GM19328 (cell line): Measurements from ENCODE around the gene PRTN3.
"Not testable (repeated sequence)": the region's sequence is repeated elsewhere in the genome, so short reads cannot be mapped to it uniquely, and the experiment has no call there.

ENCODE experiments used
- ATAC-seq: cut with Tn5 transposase; IDR thresholded peaks from one replicate; pipeline ENCODE4 v1.9.1; 2021; ENCODE audit warnings: mild to moderate bottlenecking, moderate library complexity; ENCODE audit not compliant: unreplicated experiment

Gene PRTN3

GRCh38 chr19:843180-843835 is 2.5 kb downstream of the PRTN3 start:
- no peak for ATAC-seq

- ATAC-seq, result no peak
Measured at GRCh38 chr19:843836-844545, 3.2 kb downstream of the PRTN3 start.

GRCh38 chr19:844546-844971 is 3.8 kb downstream of the PRTN3 start:
- no peak for ATAC-seq

GRCh38 chr19:845707-846521 is 5.1 kb downstream of the PRTN3 start:
- ATAC-seq, result no peak

GRCh38 chr19:848386-848921 is 7.7 kb downstream of the PRTN3 start:
- no peak for ATAC-seq

GRCh38 chr19:849195-849594 is 8.4 kb downstream of the PRTN3 start:
- not testable (repeated sequence) for ATAC-seq

GRCh38 chr19:850221-850978 is 9.6 kb downstream of the PRTN3 start:
- no peak for ATAC-seq

GRCh38 chr19:850979-851335 is 10.2 kb downstream of the PRTN3 start:
- no peak for ATAC-seq

GRCh38 chr19:852136-853013 is 11.6 kb downstream of the PRTN3 start, which contains the start of gene ELANE:
Gene ELANE (plus strand): TSS chr19:852303. CDS start chr19:852329, 26 bp downstream.
- ATAC-seq, result no peak

GRCh38 chr19:853014-853585 is 12.3 kb downstream of the PRTN3 start:
- ATAC-seq, result no peak

- ATAC-seq, result not testable (repeated sequence)
Measured at GRCh38 chr19:853614-854220, 12.9 kb downstream of the PRTN3 start.

- no peak for ATAC-seq
Measured at GRCh38 chr19:854549-854948, 13.8 kb downstream of the PRTN3 start.

GRCh38 chr19:855142-855541 is 14.3 kb downstream of the PRTN3 start:
- no peak for ATAC-seq

GRCh38 chr19:855566-856120 is 14.8 kb downstream of the PRTN3 start:
- no peak for ATAC-seq

GRCh38 chr19:858284-858683 is 17.5 kb downstream of the PRTN3 start:
- ATAC-seq, result no peak

GRCh38 chr19:858868-859843 is 18.4 kb downstream of the PRTN3 start, which contains the start of gene CFD:
Gene CFD (plus strand): TSS chr19:859664. CDS start chr19:859690, 26 bp downstream.
- ATAC-seq, result no peak

GRCh38 chr19:861141-861755 is 20.4 kb downstream of the PRTN3 start:
- no peak for ATAC-seq
